Measurements from ENCODE around the gene ULK2.

DNA sequence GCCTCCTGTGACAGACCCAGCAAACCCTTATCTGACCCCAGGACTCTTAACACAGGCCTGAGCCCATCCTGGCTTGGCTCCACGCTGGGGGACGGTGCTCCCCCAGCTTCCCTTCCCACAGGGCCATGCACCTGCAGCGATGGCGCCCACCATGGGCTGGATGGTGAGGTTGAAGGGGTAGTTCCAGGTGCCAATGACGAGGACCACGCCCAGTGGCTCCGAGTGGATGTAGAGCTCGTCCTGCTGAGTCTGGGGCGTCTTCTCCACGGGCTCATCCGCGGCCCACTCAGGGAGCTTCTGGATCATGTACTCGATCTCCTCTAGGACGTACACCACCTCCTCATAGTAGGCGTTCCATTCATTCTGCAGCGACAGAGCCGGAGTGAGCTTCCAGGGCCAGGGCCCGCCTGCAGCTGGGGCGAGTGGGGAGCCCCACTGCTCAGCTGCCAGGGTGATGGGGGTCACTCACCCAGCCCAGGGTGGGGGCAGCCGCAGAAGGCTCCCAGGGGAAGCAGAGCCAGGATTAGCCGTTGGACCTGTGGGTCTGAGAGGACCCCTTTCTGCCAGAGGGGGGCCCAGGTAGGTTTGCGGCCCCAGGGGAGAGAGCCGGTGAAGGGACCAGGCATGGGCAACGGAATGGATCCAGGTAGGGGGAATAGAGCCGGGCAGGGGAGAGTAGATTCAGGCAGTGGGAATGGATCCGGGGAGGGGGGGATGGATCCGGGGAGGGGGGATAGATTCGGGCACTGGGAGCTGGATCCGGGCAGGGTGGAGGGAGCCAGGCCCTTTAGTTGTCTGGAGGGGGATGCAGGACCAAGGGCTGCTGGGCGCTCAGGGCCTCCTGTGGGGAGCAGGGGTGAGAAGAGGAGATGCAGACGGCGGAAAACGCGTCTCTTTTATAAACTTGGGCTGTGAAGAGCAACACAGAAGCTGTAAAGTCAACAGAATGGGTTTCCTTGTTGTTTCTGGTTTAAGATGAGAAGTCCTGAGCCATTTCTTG lies 124.3 kb downstream of the ULK2 start:
- no peak for TF ChIP-seq EZH2phosphoT487 (IDR thresholded peaks at IDR 0.05)
- TF ChIP-seq EZH2 (IDR thresholded peaks at IDR 0.05): no peak
- TF ChIP-seq, protein P1, sequence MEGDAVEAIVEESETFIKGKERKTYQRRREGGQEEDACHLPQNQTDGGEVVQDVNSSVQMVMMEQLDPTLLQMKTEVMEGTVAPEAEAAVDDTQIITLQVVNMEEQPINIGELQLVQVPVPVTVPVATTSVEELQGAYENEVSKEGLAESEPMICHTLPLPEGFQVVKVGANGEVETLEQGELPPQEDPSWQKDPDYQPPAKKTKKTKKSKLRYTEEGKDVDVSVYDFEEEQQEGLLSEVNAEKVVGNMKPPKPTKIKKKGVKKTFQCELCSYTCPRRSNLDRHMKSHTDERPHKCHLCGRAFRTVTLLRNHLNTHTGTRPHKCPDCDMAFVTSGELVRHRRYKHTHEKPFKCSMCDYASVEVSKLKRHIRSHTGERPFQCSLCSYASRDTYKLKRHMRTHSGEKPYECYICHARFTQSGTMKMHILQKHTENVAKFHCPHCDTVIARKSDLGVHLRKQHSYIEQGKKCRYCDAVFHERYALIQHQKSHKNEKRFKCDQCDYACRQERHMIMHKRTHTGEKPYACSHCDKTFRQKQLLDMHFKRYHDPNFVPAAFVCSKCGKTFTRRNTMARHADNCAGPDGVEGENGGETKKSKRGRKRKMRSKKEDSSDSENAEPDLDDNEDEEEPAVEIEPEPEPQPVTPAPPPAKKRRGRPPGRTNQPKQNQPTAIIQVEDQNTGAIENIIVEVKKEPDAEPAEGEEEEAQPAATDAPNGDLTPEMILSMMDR (IDR thresholded peaks at IDR 0.05): no peak

Data from neural progenitor cell (in vitro differentiated cells).